HG03520 (cell line): ENCODE results near the gene BMPR1B.
"Not testable (repeated sequence)": the region's sequence is repeated elsewhere in the genome, so short reads cannot be mapped to it uniquely, and the experiment has no call there.

Experiments used
- ATAC-seq: cut with Tn5 transposase; IDR thresholded peaks from one replicate; pipeline ENCODE4 v1.9.1; 2021; ENCODE audit warnings: mild to moderate bottlenecking, moderate library complexity; ENCODE audit not compliant: unreplicated experiment

Gene BMPR1B

GRCh38 chr4:94831607-94832006, 73.9 kb downstream of the BMPR1B start:
- ATAC-seq, result no peak

- not testable (repeated sequence) for ATAC-seq
Measured at GRCh38 chr4:94832329-94832728, 74.6 kb downstream of the BMPR1B start.

GRCh38 chr4:94833394-94833793, 75.6 kb downstream of the BMPR1B start:
- no peak for ATAC-seq

GRCh38 chr4:94834501-94834900, 76.7 kb downstream of the BMPR1B start:
- no peak for ATAC-seq

GRCh38 chr4:94841166-94841863, 83.6 kb downstream of the BMPR1B start:
- ATAC-seq, result not testable (repeated sequence)

- no peak for ATAC-seq
Measured at GRCh38 chr4:94841864-94842221, 84.1 kb downstream of the BMPR1B start.

GRCh38 chr4:94843216-94843615, 85.5 kb downstream of the BMPR1B start:
- ATAC-seq, result no peak

GRCh38 chr4:94848326-94848725, 90.6 kb downstream of the BMPR1B start:
- ATAC-seq, result no peak

GRCh38 chr4:94849901-94850300, 92.1 kb downstream of the BMPR1B start:
- no peak for ATAC-seq

GRCh38 chr4:94852616-94853015, 94.9 kb downstream of the BMPR1B start:
- ATAC-seq, result no peak

- no peak for ATAC-seq
Measured at GRCh38 chr4:94856030-94856429, 98.3 kb downstream of the BMPR1B start.

- ATAC-seq, result no peak
Measured at GRCh38 chr4:94870146-94870545, 112.4 kb downstream of the BMPR1B start.

GRCh38 chr4:94871644-94872305, 114.0 kb downstream of the BMPR1B start:
- ATAC-seq, result no peak

- no peak for ATAC-seq
Measured at GRCh38 chr4:94877973-94878372, 120.2 kb downstream of the BMPR1B start.

GRCh38 chr4:94880956-94881355, 123.2 kb downstream of the BMPR1B start:
- no peak for ATAC-seq

GRCh38 chr4:94882756-94883155, 125.0 kb downstream of the BMPR1B start:
- no peak for ATAC-seq

- no peak for ATAC-seq
Measured at GRCh38 chr4:94887027-94887426, 129.3 kb downstream of the BMPR1B start.

GRCh38 chr4:94889523-94889922, 131.8 kb downstream of the BMPR1B start:
- ATAC-seq, result no peak

GRCh38 chr4:94889946-94890345, 132.2 kb downstream of the BMPR1B start:
- ATAC-seq, result no peak

- no peak for ATAC-seq
Measured at GRCh38 chr4:94890579-94890978, 132.8 kb downstream of the BMPR1B start.

- ATAC-seq, result no peak
Measured at GRCh38 chr4:94892051-94892450, 134.3 kb downstream of the BMPR1B start.

- ATAC-seq, result no peak
Measured at GRCh38 chr4:94895081-94895480, 137.3 kb downstream of the BMPR1B start.

GRCh38 chr4:94897023-94897422, 139.3 kb downstream of the BMPR1B start:
- ATAC-seq, result no peak
